HepG2 (cell line): ENCODE results near the gene FAT1. TPM values are rescaled to one million over a fixed set of nuclear protein-coding genes. Genes with fewer than 3 reads are reported as not detected.
A peak's percentile ranks its signal among the peaks of the same experiment; 100 is the strongest.

Experiments
- ATAC-seq: fragments of 200-7000 bp; cut with Tn5 transposase; 3 replicates; pipeline ENCODE4 v1.9.1; 2020; ENCODE audit warnings: mild to moderate bottlenecking, moderate library complexity
- BruUV-seq: library from RNA; stranded (reverse); fragments of 400-500 nt; replicated peaks from 2 replicates; lab custom pipeline; 2021; lab: Mats Ljungman, UMichigan
- CTCF ChIA-PET: fragments of 300-600 bp; formaldehyde crosslinking; extraction: SDS; loops from one replicate; lab custom pipeline; 2021; ENCODE audit warnings: low total read pairs, inconsistent platforms, low intra/inter-chr PET ratio; lab: Yijun Ruan, JAX
- POLR2A ChIA-PET: fragments of 350-600 bp; sonication (Branson Sonifier 250); formaldehyde crosslinking; loops from one replicate; lab custom pipeline; 2020; ENCODE audit warnings: antibody characterized with exemption, inconsistent platforms; lab: Yijun Ruan, JAX
- DNase-seq: peaks from one replicate; pipeline ENCODE4 v3.0.0-alpha.2; 2015; ENCODE audit warnings: low spot score
- FAIRE-seq: peaks from 3 replicates; lab custom pipeline; 2011; peaks lifted over from hg19 to GRCh38; lab: Jason Lieb, UNC
- H2AFZ ChIP-seq: one replicate; pipeline ENCODE4 v1.6.1; 2011; ENCODE audit warnings: low read length, inconsistent platforms
- H3K27ac ChIP-seq: fragments of 300-600 bp; 3 replicates; pipeline ENCODE4 v1.8.0; 2011; ENCODE audit warnings: mixed run types, mild to moderate bottlenecking, mixed read lengths, low read length, inconsistent platforms; ENCODE audit not compliant: insufficient read depth; ENCODE audit errors: extremely low read length
- H3K27me3 ChIP-seq, 2 experiments: fragments of 200-600 bp in 1 of 2; 2 replicates in 1 of 2; 3 replicates in 1 of 2; pipeline versions ENCODE4 v1.6.0 to v1.8.0; 2011; ENCODE audit warnings: low read length in 2 of 2, mild to moderate bottlenecking in 2 of 2, moderate library complexity in 2 of 2, inconsistent platforms in 1 of 2; ENCODE audit not compliant: insufficient read depth in 2 of 2, control insufficient read depth in 1 of 2
- H3K36me3 ChIP-seq, 2 experiments: fragments of 200-600 bp in 1 of 2; replicated peaks in 1 of 2; 2 replicates in 1 of 2; 3 replicates in 1 of 2; pipeline versions ENCODE4 v1.5.1 to v1.8.0; 2011; ENCODE audit warnings: low read length in 2 of 2, inconsistent platforms in 1 of 2; ENCODE audit not compliant: insufficient read depth in 2 of 2, control insufficient read depth in 1 of 2
- H3K4me1 ChIP-seq: 2 replicates; pipeline ENCODE4 v1.5.1; 2012; ENCODE audit warnings: low read length, inconsistent platforms; ENCODE audit not compliant: insufficient read depth
- H3K4me2 ChIP-seq: 2 replicates; pipeline ENCODE4 v1.6.0; 2011; ENCODE audit warnings: low read depth, low read length, inconsistent platforms
- H3K4me3 ChIP-seq, 3 experiments: fragments of 200-600 bp in 1 of 3; sonication (generic), shearing (Covaris generic) in 1 of 3; replicated peaks in 1 of 3; 2 replicates each; pipeline ENCODE4 v1.5.1; 2011 to 2016; ENCODE audit warnings: low read length in 3 of 3, inconsistent platforms in 2 of 3, low read depth in 2 of 3, mild to moderate bottlenecking in 2 of 3, control low read depth in 1 of 3, mixed read lengths in 1 of 3; ENCODE audit not compliant: insufficient read depth in 1 of 3
- H3K79me2 ChIP-seq: one replicate; pipeline ENCODE4 v1.6.1; 2011; ENCODE audit warnings: low read length, inconsistent platforms; ENCODE audit not compliant: insufficient read depth
- H3K9ac ChIP-seq: 2 replicates; pipeline ENCODE4 v1.6.0; 2011; ENCODE audit warnings: mild to moderate bottlenecking, low read depth, low read length, inconsistent platforms; ENCODE audit not compliant: insufficient read depth
- H3K9me3 ChIP-seq: 2 replicates; pipeline ENCODE4 v1.5.1; 2012; ENCODE audit warnings: mild to moderate bottlenecking, low read length
- H4K20me1 ChIP-seq: 2 replicates; pipeline ENCODE4 v1.6.0; 2011; ENCODE audit warnings: inconsistent platforms, mild to moderate bottlenecking, low read length, moderate library complexity; ENCODE audit not compliant: insufficient read depth
- CEBPG ChIP-seq: IDR thresholded peaks from 2 replicates; pipeline ENCODE4 v1.6.1; 2016
- FOSL2 ChIP-seq: sonication (generic); formaldehyde crosslinking; IDR thresholded peaks from 2 replicates; pipeline ENCODE4 v1.4.0; 2020; ENCODE audit warnings: missing genetic modification reagents
- HNF4A ChIP-seq: sonication (generic); formaldehyde crosslinking; IDR thresholded peaks from 2 replicates; pipeline ENCODE4 v1.4.0; 2020; ENCODE audit warnings: missing genetic modification reagents
- TEAD3 ChIP-seq: optimal IDR thresholded peaks from 2 replicates; pipeline ENCODE3; 2016; ENCODE audit warnings: borderline replicate concordance
- ZNF546 ChIP-seq: sonication (generic); formaldehyde crosslinking; conservative IDR thresholded peaks from 2 replicates; pipeline ENCODE4 v1.8.1; 2023; ENCODE audit warnings: mild to moderate bottlenecking, missing genetic modification reagents
- WGBS: methylation state at CpG from one replicate; pipeline ENCODE4 v1.1.6; 2017; ENCODE audit warnings: low lambda C conversion rate; 5-methylcytosine and 5-hydroxymethylcytosine counted together
- in situ Hi-C: cut with HindIII; loops from 2 replicates; pipeline ENCODE4 v1.10.0; 2017; ENCODE audit warnings: low pct_unique_long_range_greater_than_20kb; ENCODE audit not compliant: extremely low pct_ligation_motif_present
- intact Hi-C: fragments of 100-400 bp; cut with micrococcal nuclease; formaldehyde crosslinking; loops from one replicate; pipeline ENCODE4 v1.10.0; 2022; ENCODE audit not compliant: unreplicated experiment
- polyA plus RNA-seq, 8 experiments: library from polyadenylated mRNA; depleted of rRNA in 3 of 8; stranded (reverse) in 7 of 8; unstranded in 1 of 8; fragments of >200 nt; fragmentation: Illumina TruSeq in 4 of 8; extraction: Trizol in 4 of 8; gene quantifications; 2 replicates each; pipeline versions ENCODE4 v1.2.1 to v1.2.3, GENCODE V29; 2011 to 2016; ENCODE audit warnings: low read depth in 4 of 8, missing spikeins in 1 of 8, mixed read lengths in 1 of 8; ENCODE audit not compliant: insufficient read depth in 1 of 8
- total RNA-seq, 5 experiments: library from RNA; depleted of rRNA; stranded (reverse); fragments of >200 nt; fragmentation: Illumina TruSeq; extraction: Trizol; gene quantifications; 2 replicates each; pipeline ENCODE4 v1.2.3, GENCODE V29; 2016; ENCODE audit warnings: low read depth in 1 of 5
- TF ChIP-seq, protein P1 (sequence below): sonication (generic); formaldehyde crosslinking; IDR thresholded peaks from 2 replicates; pipeline ENCODE4 v1.9.0; 2021; ENCODE audit warnings: mild to moderate bottlenecking, missing genetic modification reagents
- TF ChIP-seq, protein P2 (sequence below): sonication (generic); formaldehyde crosslinking; IDR thresholded peaks from 2 replicates; pipeline ENCODE4 v1.4.0; 2020; ENCODE audit warnings: missing genetic modification reagents

The FAT1 gene
- total and polyA plus RNA-seq, 2 of the 13 experiments (the other 11 are each of a cell fraction or from before 2014, with no cell fraction given) = 185 to 216 TPM

DNA sequence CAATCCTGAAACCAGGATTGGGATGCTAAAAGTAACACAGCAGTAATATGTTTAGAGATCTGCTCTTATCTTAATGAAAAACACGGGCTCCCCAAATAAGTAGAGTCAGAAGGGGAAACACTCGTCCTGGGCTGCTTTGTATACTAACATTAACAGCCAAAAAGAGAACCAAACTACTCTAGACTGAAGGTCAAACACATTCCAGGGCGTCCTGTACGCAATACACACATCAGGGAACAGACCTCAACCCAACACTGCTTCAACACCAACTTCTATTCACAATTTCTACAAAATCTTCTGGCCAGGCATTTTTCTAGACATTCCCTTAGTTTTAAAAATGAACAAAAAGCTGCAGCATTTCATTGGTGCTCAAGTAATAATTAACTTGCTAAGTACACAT is 21.4 kb downstream of the FAT1 start:
- Histone ChIP-seq H2AFZ (no peak overlapping the region), H3K36me3 (peaks cover 24 to 48% of the 10 kb centered on the region in 2 experiments), H3K9me3 (no peaks in the 10 kb centered on the region), H3K79me2 (peaks cover 100% of the 10 kb centered on the region), H3K27me3 (no peaks in the 10 kb centered on the region), H4K20me1 (peaks cover 77% of the 10 kb centered on the region), H3K4me3 (peak overlapping the region in 1 of 3 experiments; percentile 1; a peak in 1 of 6 replicates), H3K4me2 (peak overlapping the region; percentile 39), H3K4me1 (peaks cover 94% of the 10 kb centered on the region), H3K27ac (no peak overlapping the region), H3K9ac (no peak overlapping the region)
- DNase-seq (peak; percentile 53), ATAC-seq (peak; percentile 70), FAIRE-seq (peak; percentile 84)
- in situ Hi-C loops (no loop called here), intact Hi-C loops (loop anchor here (10.0 kb wide), 1 partner anchor 437 kb away; the partner anchor contains the start of gene F11)
- no TSS peak for BruUV-seq
- ChIA-PET POLR2A (no interaction called here), CTCF (no interaction called here)
- TF ChIP-seq, protein P1, sequence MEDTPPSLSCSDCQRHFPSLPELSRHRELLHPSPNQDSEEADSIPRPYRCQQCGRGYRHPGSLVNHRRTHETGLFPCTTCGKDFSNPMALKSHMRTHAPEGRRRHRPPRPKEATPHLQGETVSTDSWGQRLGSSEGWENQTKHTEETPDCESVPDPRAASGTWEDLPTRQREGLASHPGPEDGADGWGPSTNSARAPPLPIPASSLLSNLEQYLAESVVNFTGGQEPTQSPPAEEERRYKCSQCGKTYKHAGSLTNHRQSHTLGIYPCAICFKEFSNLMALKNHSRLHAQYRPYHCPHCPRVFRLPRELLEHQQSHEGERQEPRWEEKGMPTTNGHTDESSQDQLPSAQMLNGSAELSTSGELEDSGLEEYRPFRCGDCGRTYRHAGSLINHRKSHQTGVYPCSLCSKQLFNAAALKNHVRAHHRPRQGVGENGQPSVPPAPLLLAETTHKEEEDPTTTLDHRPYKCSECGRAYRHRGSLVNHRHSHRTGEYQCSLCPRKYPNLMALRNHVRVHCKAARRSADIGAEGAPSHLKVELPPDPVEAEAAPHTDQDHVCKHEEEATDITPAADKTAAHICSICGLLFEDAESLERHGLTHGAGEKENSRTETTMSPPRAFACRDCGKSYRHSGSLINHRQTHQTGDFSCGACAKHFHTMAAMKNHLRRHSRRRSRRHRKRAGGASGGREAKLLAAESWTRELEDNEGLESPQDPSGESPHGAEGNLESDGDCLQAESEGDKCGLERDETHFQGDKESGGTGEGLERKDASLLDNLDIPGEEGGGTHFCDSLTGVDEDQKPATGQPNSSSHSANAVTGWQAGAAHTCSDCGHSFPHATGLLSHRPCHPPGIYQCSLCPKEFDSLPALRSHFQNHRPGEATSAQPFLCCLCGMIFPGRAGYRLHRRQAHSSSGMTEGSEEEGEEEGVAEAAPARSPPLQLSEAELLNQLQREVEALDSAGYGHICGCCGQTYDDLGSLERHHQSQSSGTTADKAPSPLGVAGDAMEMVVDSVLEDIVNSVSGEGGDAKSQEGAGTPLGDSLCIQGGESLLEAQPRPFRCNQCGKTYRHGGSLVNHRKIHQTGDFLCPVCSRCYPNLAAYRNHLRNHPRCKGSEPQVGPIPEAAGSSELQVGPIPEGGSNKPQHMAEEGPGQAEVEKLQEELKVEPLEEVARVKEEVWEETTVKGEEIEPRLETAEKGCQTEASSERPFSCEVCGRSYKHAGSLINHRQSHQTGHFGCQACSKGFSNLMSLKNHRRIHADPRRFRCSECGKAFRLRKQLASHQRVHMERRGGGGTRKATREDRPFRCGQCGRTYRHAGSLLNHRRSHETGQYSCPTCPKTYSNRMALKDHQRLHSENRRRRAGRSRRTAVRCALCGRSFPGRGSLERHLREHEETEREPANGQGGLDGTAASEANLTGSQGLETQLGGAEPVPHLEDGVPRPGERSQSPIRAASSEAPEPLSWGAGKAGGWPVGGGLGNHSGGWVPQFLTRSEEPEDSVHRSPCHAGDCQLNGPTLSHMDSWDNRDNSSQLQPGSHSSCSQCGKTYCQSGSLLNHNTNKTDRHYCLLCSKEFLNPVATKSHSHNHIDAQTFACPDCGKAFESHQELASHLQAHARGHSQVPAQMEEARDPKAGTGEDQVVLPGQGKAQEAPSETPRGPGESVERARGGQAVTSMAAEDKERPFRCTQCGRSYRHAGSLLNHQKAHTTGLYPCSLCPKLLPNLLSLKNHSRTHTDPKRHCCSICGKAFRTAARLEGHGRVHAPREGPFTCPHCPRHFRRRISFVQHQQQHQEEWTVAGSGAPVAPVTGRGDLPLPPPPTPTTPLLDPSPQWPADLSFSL (CRISPR knock-in tag) = peak; percentile 42; the same call in 1 of the 2 replicates
- no peak for TF ChIP-seq ZNF546 (CRISPR knock-in tag)
- TF ChIP-seq FOSL2 (CRISPR knock-in tag) = no peak
- TF ChIP-seq CEBPG (CRISPR knock-in tag) = 0 out of 2 replicates have a peak, but pooled peaks have one; percentile 40
- TF ChIP-seq, protein P2, sequence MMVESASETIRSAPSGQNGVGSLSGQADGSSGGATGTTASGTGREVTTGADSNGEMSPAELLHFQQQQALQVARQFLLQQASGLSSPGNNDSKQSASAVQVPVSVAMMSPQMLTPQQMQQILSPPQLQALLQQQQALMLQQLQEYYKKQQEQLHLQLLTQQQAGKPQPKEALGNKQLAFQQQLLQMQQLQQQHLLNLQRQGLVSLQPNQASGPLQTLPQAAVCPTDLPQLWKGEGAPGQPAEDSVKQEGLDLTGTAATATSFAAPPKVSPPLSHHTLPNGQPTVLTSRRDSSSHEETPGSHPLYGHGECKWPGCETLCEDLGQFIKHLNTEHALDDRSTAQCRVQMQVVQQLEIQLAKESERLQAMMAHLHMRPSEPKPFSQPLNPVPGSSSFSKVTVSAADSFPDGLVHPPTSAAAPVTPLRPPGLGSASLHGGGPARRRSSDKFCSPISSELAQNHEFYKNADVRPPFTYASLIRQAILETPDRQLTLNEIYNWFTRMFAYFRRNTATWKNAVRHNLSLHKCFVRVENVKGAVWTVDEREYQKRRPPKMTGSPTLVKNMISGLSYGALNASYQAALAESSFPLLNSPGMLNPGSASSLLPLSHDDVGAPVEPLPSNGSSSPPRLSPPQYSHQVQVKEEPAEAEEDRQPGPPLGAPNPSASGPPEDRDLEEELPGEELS (CRISPR knock-in tag) = 0 out of 2 replicates have a peak, but pooled peaks have one; percentile 16
- peak; percentile 44 for TF ChIP-seq HNF4A
- peak; percentile 93 for TF ChIP-seq TEAD3 (CRISPR knock-in tag)
- 42% methylated on average over 4 of the region's 4 CpGs for WGBS
